ENCODE measurements around the gene KRT72.

DNA sequence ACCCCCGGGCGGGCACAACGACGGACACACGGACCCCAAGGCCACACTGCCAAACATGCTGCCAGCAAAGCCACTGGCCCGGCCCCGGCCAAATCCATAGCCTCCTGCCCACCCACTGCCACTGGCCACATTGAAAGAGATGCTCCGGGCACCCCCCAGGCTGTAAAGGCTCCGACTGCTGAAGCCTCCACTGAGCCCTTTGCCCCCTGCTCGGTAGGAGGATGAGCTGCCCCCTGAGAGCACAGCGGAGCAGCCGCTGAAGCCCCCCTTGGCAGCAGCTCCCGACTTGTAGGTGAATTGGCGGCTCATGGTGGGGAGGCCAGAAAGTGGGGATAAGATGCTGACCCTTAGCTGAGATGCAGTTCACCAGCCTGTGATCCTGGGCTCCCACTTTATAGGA is 17.0 kb upstream of the KRT72 start, which contains the start of gene KRT73:
- TF ChIP-seq, protein P1, sequence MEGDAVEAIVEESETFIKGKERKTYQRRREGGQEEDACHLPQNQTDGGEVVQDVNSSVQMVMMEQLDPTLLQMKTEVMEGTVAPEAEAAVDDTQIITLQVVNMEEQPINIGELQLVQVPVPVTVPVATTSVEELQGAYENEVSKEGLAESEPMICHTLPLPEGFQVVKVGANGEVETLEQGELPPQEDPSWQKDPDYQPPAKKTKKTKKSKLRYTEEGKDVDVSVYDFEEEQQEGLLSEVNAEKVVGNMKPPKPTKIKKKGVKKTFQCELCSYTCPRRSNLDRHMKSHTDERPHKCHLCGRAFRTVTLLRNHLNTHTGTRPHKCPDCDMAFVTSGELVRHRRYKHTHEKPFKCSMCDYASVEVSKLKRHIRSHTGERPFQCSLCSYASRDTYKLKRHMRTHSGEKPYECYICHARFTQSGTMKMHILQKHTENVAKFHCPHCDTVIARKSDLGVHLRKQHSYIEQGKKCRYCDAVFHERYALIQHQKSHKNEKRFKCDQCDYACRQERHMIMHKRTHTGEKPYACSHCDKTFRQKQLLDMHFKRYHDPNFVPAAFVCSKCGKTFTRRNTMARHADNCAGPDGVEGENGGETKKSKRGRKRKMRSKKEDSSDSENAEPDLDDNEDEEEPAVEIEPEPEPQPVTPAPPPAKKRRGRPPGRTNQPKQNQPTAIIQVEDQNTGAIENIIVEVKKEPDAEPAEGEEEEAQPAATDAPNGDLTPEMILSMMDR (IDR thresholded peaks at IDR 0.05 in 4 of 5, conservative IDR thresholded peaks at IDR 0.05 in 1 of 5) = no peak
- TF ChIP-seq POLR2A (IDR thresholded peaks at IDR 0.05) = no peak
